Neuron (in vitro differentiated cells): ENCODE data around the gene MACROD1.

Source experiments
- H2AFZ ChIP-seq: one replicate; pipeline ENCODE4 v1.6.1; 2013; ENCODE audit warnings: low read depth, mild to moderate bottlenecking, inconsistent platforms, low read length, moderate library complexity
- H3K27me3 ChIP-seq: one replicate; pipeline ENCODE4 v1.6.1; 2013; ENCODE audit warnings: low read length; ENCODE audit not compliant: insufficient read depth
- H3K36me3 ChIP-seq: one replicate; pipeline ENCODE4 v1.6.1; 2013; ENCODE audit warnings: low read length; ENCODE audit not compliant: insufficient read depth
- H3K4me1 ChIP-seq: one replicate; pipeline ENCODE4 v1.6.1; 2013; ENCODE audit warnings: low read length; ENCODE audit not compliant: insufficient read depth
- H3K4me3 ChIP-seq: 2 replicates; pipeline ENCODE4 v1.5.1; 2013; ENCODE audit warnings: mild to moderate bottlenecking, low read length, moderate library complexity
- H3K9me3 ChIP-seq: one replicate; pipeline ENCODE4 v1.6.1; 2013; ENCODE audit warnings: low read length

Gene MACROD1

GRCh38 chr11:64115531-64116522 is 50.1 kb downstream of the MACROD1 start:
- Histone ChIP-seq H3K36me3 (no peaks in the 10 kb centered on the region), H3K27me3 (no peaks in the 10 kb centered on the region), H3K9me3 (no peaks in the 10 kb centered on the region), H2AFZ (no peak overlapping the region), H3K4me3 (no peak overlapping the region), H3K4me1 (peaks cover 23% of the 10 kb centered on the region)

GRCh38 chr11:64114231-64114630 is 51.7 kb downstream of the MACROD1 start:
- no peaks in the 10 kb centered on the region for H3K36me3 ChIP-seq
- no peak overlapping the region for H2AFZ ChIP-seq
- peaks cover 14% of the 10 kb centered on the region for H3K4me1 ChIP-seq
- H3K27me3 ChIP-seq = no peaks in the 10 kb centered on the region
- H3K4me3 ChIP-seq = no peak overlapping the region
- H3K9me3 ChIP-seq = no peaks in the 10 kb centered on the region

- Histone ChIP-seq H2AFZ (no peak overlapping the region), H3K9me3 (no peaks in the 10 kb centered on the region), H3K4me1 (peaks cover 9% of the 10 kb centered on the region), H3K36me3 (no peaks in the 10 kb centered on the region), H3K4me3 (no peak overlapping the region), H3K27me3 (no peaks in the 10 kb centered on the region)
These were observed 52.5 kb downstream of the MACROD1 start for GRCh38 chr11:64113462-64113780.

GRCh38 chr11:64112771-64113461 is 53.0 kb downstream of the MACROD1 start:
- Histone ChIP-seq H2AFZ (no peak overlapping the region), H3K4me3 (no peak overlapping the region), H3K9me3 (no peaks in the 10 kb centered on the region)

GRCh38 chr11:64110465-64111375 is 55.2 kb downstream of the MACROD1 start:
- Histone ChIP-seq H2AFZ (no peak overlapping the region), H3K36me3 (no peaks in the 10 kb centered on the region), H3K4me3 (no peak overlapping the region), H3K9me3 (no peaks in the 10 kb centered on the region), H3K27me3 (no peaks in the 10 kb centered on the region), H3K4me1 (peaks cover 8% of the 10 kb centered on the region)

More at GRCh38 chr11:64112771-64113461, 53.0 kb downstream of the MACROD1 start:
- no peaks in the 10 kb centered on the region for H3K27me3 ChIP-seq
- peaks cover 8% of the 10 kb centered on the region for H3K4me1 ChIP-seq
- no peaks in the 10 kb centered on the region for H3K36me3 ChIP-seq

- H3K4me3 ChIP-seq = no peak overlapping the region
- no peaks in the 10 kb centered on the region for H3K27me3 ChIP-seq
- no peaks in the 10 kb centered on the region for H3K36me3 ChIP-seq
These were observed 56.6 kb downstream of the MACROD1 start for GRCh38 chr11:64109332-64109731.

GRCh38 chr11:64107303-64107702 is 58.6 kb downstream of the MACROD1 start:
- Histone ChIP-seq H3K36me3 (no peaks in the 10 kb centered on the region), H3K9me3 (no peaks in the 10 kb centered on the region), H2AFZ (no peak overlapping the region), H3K4me1 (peaks cover 25% of the 10 kb centered on the region), H3K27me3 (no peaks in the 10 kb centered on the region), H3K4me3 (no peak overlapping the region)

More at GRCh38 chr11:64109332-64109731, 56.6 kb downstream of the MACROD1 start:
- H3K9me3 ChIP-seq = no peaks in the 10 kb centered on the region
- H2AFZ ChIP-seq = no peak overlapping the region
- H3K4me1 ChIP-seq = peaks cover 9% of the 10 kb centered on the region

- no peaks in the 10 kb centered on the region for H3K27me3 ChIP-seq
- H3K4me3 ChIP-seq = no peak overlapping the region
- no peaks in the 10 kb centered on the region for H3K36me3 ChIP-seq
- peaks cover 45% of the 10 kb centered on the region for H3K4me1 ChIP-seq
- no peaks in the 10 kb centered on the region for H3K9me3 ChIP-seq
- no peak overlapping the region for H2AFZ ChIP-seq
These were observed 61.3 kb downstream of the MACROD1 start for GRCh38 chr11:64104632-64105031.

- peaks cover 45% of the 10 kb centered on the region for H3K4me1 ChIP-seq
- no peak overlapping the region for H3K4me3 ChIP-seq
- H2AFZ ChIP-seq = no peak overlapping the region
- H3K9me3 ChIP-seq = no peaks in the 10 kb centered on the region
- no peaks in the 10 kb centered on the region for H3K27me3 ChIP-seq
- no peaks in the 10 kb centered on the region for H3K36me3 ChIP-seq
These were observed 62.5 kb downstream of the MACROD1 start for GRCh38 chr11:64103277-64103985.

GRCh38 chr11:64102005-64102738 is 63.7 kb downstream of the MACROD1 start:
- Histone ChIP-seq H3K36me3 (no peaks in the 10 kb centered on the region), H3K27me3 (no peaks in the 10 kb centered on the region), H2AFZ (no peak overlapping the region), H3K9me3 (no peaks in the 10 kb centered on the region), H3K4me3 (no peak overlapping the region), H3K4me1 (peaks cover 53% of the 10 kb centered on the region)

- Histone ChIP-seq H2AFZ (no peak overlapping the region), H3K4me1 (peaks cover 53% of the 10 kb centered on the region), H3K9me3 (no peaks in the 10 kb centered on the region), H3K27me3 (no peaks in the 10 kb centered on the region), H3K36me3 (no peaks in the 10 kb centered on the region), H3K4me3 (no peak overlapping the region)
These were observed 64.5 kb downstream of the MACROD1 start for GRCh38 chr11:64101461-64101860.
